K562 (cell line): ENCODE data around the gene NPR3. TPM values are rescaled to one million over a fixed set of nuclear protein-coding genes. Genes with fewer than 3 reads are reported as not detected.

Source experiments
- ATAC-seq: fragments of 200-7000 bp; cut with Tn5 transposase; 3 replicates; pipeline ENCODE4 v1.9.1; 2020; ENCODE audit warnings: moderate library complexity
- BruUV-seq: library from RNA; stranded (reverse); fragments of 400-500 nt; replicated peaks from 2 replicates; lab custom pipeline; 2021; lab: Mats Ljungman, UMichigan
- CTCF ChIA-PET: fragments of 300-600 bp; formaldehyde crosslinking; extraction: SDS; loops from one replicate; lab custom pipeline; 2021; ENCODE audit warnings: low intra/inter-chr PET ratio; lab: Yijun Ruan, JAX
- POLR2A ChIA-PET: fragments of 300-600, 350-650 bp; sonication (Branson Sonifier 250); formaldehyde crosslinking; extraction: SDS; loops from one replicate; lab custom pipeline; 2021; ENCODE audit warnings: antibody characterized with exemption, inconsistent platforms; lab: Yijun Ruan, JAX
- DNase-seq, 4 experiments: peaks; one replicate each; pipeline versions ENCODE4 v3.0.0 to v3.0.0-alpha.2; 2011 to 2018; ENCODE audit warnings: low spot score in 3 of 4, mixed read lengths in 3 of 4; ENCODE audit errors: extremely low read depth in 1 of 4
- FAIRE-seq: peaks from 2 replicates; lab custom pipeline; 2011; peaks lifted over from hg19 to GRCh38; lab: Jason Lieb, UNC
- H2AFZ ChIP-seq: 2 replicates; pipeline ENCODE4 v1.6.0; 2011; ENCODE audit warnings: low read depth, low read length, control low read depth, inconsistent platforms
- H3K27ac ChIP-seq: fragments of 200-600 bp; 3 replicates; pipeline ENCODE4 v1.8.0; 2011; ENCODE audit warnings: low read depth, mild to moderate bottlenecking, control low read depth, inconsistent platforms, low read length, moderate library complexity, mixed read lengths; ENCODE audit errors: extremely low read depth
- H3K27me3 ChIP-seq, 2 experiments: fragments of 300-600 bp in 1 of 2; 2 replicates in 1 of 2; 3 replicates in 1 of 2; pipeline versions ENCODE4 v1.6.0 to v1.8.0; 2011; ENCODE audit warnings: inconsistent platforms in 2 of 2, low read length in 2 of 2, mild to moderate bottlenecking in 1 of 2, mixed read lengths in 1 of 2, moderate library complexity in 1 of 2; ENCODE audit not compliant: control insufficient read depth in 2 of 2, insufficient read depth in 2 of 2
- H3K36me3 ChIP-seq: fragments of 300-600 bp; 3 replicates; pipeline ENCODE4 v1.8.0; 2011; ENCODE audit warnings: mild to moderate bottlenecking, low read length, inconsistent platforms; ENCODE audit not compliant: control insufficient read depth, insufficient read depth
- H3K4me1 ChIP-seq, 2 experiments: fragments of 200-600 bp in 1 of 2; replicated peaks in 1 of 2; 2 replicates in 1 of 2; 3 replicates in 1 of 2; pipeline versions ENCODE4 v1.5.1 to v1.8.0; 2011; ENCODE audit warnings: inconsistent platforms in 2 of 2, low read length in 2 of 2, mild to moderate bottlenecking in 1 of 2, mixed read lengths in 1 of 2, moderate library complexity in 1 of 2; ENCODE audit not compliant: control insufficient read depth in 2 of 2, insufficient read depth in 2 of 2
- H3K4me2 ChIP-seq: 2 replicates; pipeline ENCODE4 v1.6.1; 2011; ENCODE audit warnings: low read length, control low read depth, inconsistent platforms, mixed read lengths; ENCODE audit not compliant: insufficient read depth
- H3K4me3 ChIP-seq: fragments of 200-600 bp; sonication (generic), shearing (Covaris generic); 2 replicates; pipeline ENCODE4 v1.5.1; 2016; ENCODE audit warnings: control low read depth, inconsistent platforms
- H3K79me2 ChIP-seq: fragments of 200-600 bp; 3 replicates; pipeline ENCODE4 v1.8.0; 2011; ENCODE audit warnings: low read length, inconsistent platforms; ENCODE audit not compliant: control insufficient read depth, insufficient read depth
- H3K9ac ChIP-seq, 2 experiments: 2 replicates each; pipeline versions ENCODE4 v1.6.0 to v1.6.1; 2011; ENCODE audit warnings: low read depth in 2 of 2, low read length in 2 of 2, control low read depth in 1 of 2, inconsistent platforms in 1 of 2, mild to moderate bottlenecking in 1 of 2, mixed read lengths in 1 of 2; ENCODE audit not compliant: insufficient read depth in 1 of 2
- H3K9me1 ChIP-seq: one replicate; pipeline ENCODE4 v1.6.0; 2011; ENCODE audit warnings: inconsistent platforms, mild to moderate bottlenecking, low read length, moderate library complexity; ENCODE audit not compliant: control insufficient read depth, insufficient read depth
- H3K9me3 ChIP-seq: replicated peaks from 2 replicates; pipeline ENCODE4 v1.5.1; 2011; ENCODE audit warnings: low read depth, low read length, inconsistent platforms; ENCODE audit not compliant: control insufficient read depth, insufficient read depth
- H4K20me1 ChIP-seq: replicated peaks from 2 replicates; pipeline ENCODE4 v1.6.1; 2011; ENCODE audit warnings: low read length, inconsistent platforms, mixed read lengths; ENCODE audit not compliant: control insufficient read depth, insufficient read depth
- ATF1 ChIP-seq, 2 experiments: fragments of 450-650 bp in 1 of 2; IDR thresholded peaks; 2 replicates each; pipeline ENCODE4 v1.6.1; 2016; ENCODE audit warnings: missing compliant biosample characterization in 1 of 2, missing genetic modification characterization in 1 of 2
- BCL6 ChIP-seq: fragments of 250-450 bp; sonication (Bioruptor Pico); IDR thresholded peaks from 2 replicates; pipeline ENCODE4 v1.4.0; 2020
- BRD9 ChIP-seq: fragments of 450-650 bp; IDR thresholded peaks from 2 replicates; pipeline ENCODE4 v1.6.1; 2018; ENCODE audit warnings: low read depth; ENCODE audit not compliant: partially characterized antibody
- CBX5 ChIP-seq: IDR thresholded peaks from 2 replicates; pipeline ENCODE4 v1.6.1; 2014; ENCODE audit warnings: low read depth, borderline replicate concordance
- CBX8 ChIP-seq: fragments of 200-600 bp; sonication (generic); IDR thresholded peaks from 2 replicates; pipeline ENCODE4 v1.6.1; 2012; ENCODE audit warnings: borderline replicate concordance, mixed run types, low read depth, mild to moderate bottlenecking, moderate library complexity, mixed read lengths, low read length, control low read depth, inconsistent platforms; ENCODE audit not compliant: poor library complexity, severe bottlenecking; ENCODE audit errors: extremely low read depth
- DDX20 ChIP-seq: fragments of 450-650 bp; IDR thresholded peaks from 2 replicates; pipeline ENCODE4 v1.6.1; 2016; ENCODE audit warnings: missing genetic modification characterization, low read depth, mild to moderate bottlenecking, missing compliant biosample characterization, moderate library complexity
- KLF1 ChIP-seq: fragments of 450-650 bp; IDR thresholded peaks from 2 replicates; pipeline ENCODE4 v1.6.1; 2016; ENCODE audit warnings: missing genetic modification characterization, missing compliant biosample characterization
- KLF10 ChIP-seq: fragments of 250-450 bp; sonication (Bioruptor Pico); IDR thresholded peaks from 2 replicates; pipeline ENCODE4 v1.6.1; 2021; ENCODE audit warnings: matching md5 sums
- MITF ChIP-seq: IDR thresholded peaks from 2 replicates; pipeline ENCODE4 v1.6.1; 2014; ENCODE audit warnings: antibody characterized with exemption
- NFIC ChIP-seq: fragments of 450-650 bp; IDR thresholded peaks from 2 replicates; pipeline ENCODE4 v1.6.1; 2017; ENCODE audit warnings: mild to moderate bottlenecking, inconsistent platforms
- NFXL1 ChIP-seq: fragments of 450-650 bp; formaldehyde crosslinking; IDR thresholded peaks from 2 replicates; pipeline ENCODE4 v1.4.0; 2021; ENCODE audit warnings: mild to moderate bottlenecking
- NUFIP1 ChIP-seq: fragments of 450-650 bp; IDR thresholded peaks from 2 replicates; pipeline ENCODE4 v1.6.1; 2018; ENCODE audit not compliant: partially characterized antibody
- RBM25 ChIP-seq: fragments of 200-400 bp; formaldehyde crosslinking; IDR thresholded peaks from 2 replicates; pipeline ENCODE4 v1.6.1; 2018; ENCODE audit warnings: low read length, low read depth, moderate library complexity; ENCODE audit not compliant: severe bottlenecking
- TAF7 ChIP-seq: fragments of 450-650 bp; IDR thresholded peaks from 2 replicates; pipeline ENCODE4 v1.6.1; 2016; ENCODE audit warnings: missing genetic modification characterization, missing compliant biosample characterization
- TCF15 ChIP-seq: fragments of 250-450 bp; sonication (Bioruptor Pico); IDR thresholded peaks from 2 replicates; pipeline ENCODE4 v1.8.0; 2022; ENCODE audit warnings: moderate library complexity, mild to moderate bottlenecking, inconsistent platforms
- ZNF174 ChIP-seq: fragments of 250-450 bp; sonication (Bioruptor Pico); IDR thresholded peaks from 2 replicates; pipeline ENCODE4 v1.4.0; 2020; ENCODE audit warnings: mild to moderate bottlenecking
- ZNF24 ChIP-seq: fragments of 450-650 bp; IDR thresholded peaks from 2 replicates; pipeline ENCODE4 v1.6.1; 2016
- ZNF507 ChIP-seq: conservative IDR thresholded peaks from 2 replicates; pipeline ENCODE4 v1.6.1; 2017; ENCODE audit warnings: missing genetic modification characterization, missing compliant biosample characterization
- ZNF699 ChIP-seq: fragments of 250-450 bp; sonication (Bioruptor Pico); IDR thresholded peaks from 2 replicates; pipeline ENCODE4 v1.8.0; 2021; ENCODE audit warnings: mild to moderate bottlenecking, moderate library complexity; ENCODE audit not compliant: insufficient replicate concordance
- WGBS: fragments of 100-300 bp; shearing (Covaris generic); methylation state at CpG from one replicate; pipeline ENCODE4 v1.1.6; 2016; ENCODE audit warnings: low coverage, mixed read lengths; ENCODE audit not compliant: insufficient coverage; ENCODE audit errors: missing lambda C conversion rate; 5-methylcytosine and 5-hydroxymethylcytosine counted together
- in situ Hi-C: fragments of 300-500 bp; cut with MboI; formaldehyde crosslinking; loops from 4 replicates; pipeline ENCODE4 v1.15.0; 2018; ENCODE audit warnings: inconsistent platforms, mixed read lengths
- intact Hi-C: fragments of 100-400 bp; cut with micrococcal nuclease; formaldehyde crosslinking; loops from 2 replicates; pipeline ENCODE4 v1.14.2; 2022
- polyA plus RNA-seq, 8 experiments: library from polyadenylated mRNA; depleted of rRNA in 4 of 8; stranded (reverse) in 5 of 8; unstranded in 3 of 8; fragments of >200 nt; fragmentation: Nextera tagmentation in 2 of 8; fragmentation: Illumina TruSeq in 1 of 8; extraction: Ambion mirVana in 2 of 8; extraction: Trizol in 1 of 8; gene quantifications; 2 replicates each; pipeline versions ENCODE4 v1.2.1 to v1.2.3, GENCODE V29; 2011 to 2014; ENCODE audit warnings: inconsistent platforms in 1 of 8, missing spikeins in 1 of 8
- total RNA-seq, 7 experiments: library from RNA; depleted of rRNA in 6 of 7; stranded (reverse); fragments of >200 nt in 6 of 7; fragmentation: Illumina TruSeq in 2 of 7; extraction: Trizol in 2 of 7; gene quantifications; 2 replicates each; pipeline versions ENCODE4 v1.2.1 to v1.2.3, GENCODE V29; 2011 to 2021; ENCODE audit warnings: low replicate concordance in 1 of 7

NPR3 gene
- total and polyA plus RNA-seq, 9 of the 15 experiments (the other 6 are each of a cell fraction or from before 2014, with no cell fraction given) = 0.01 to 0.11 (median 0.04) TPM; not detected in 2

DNA sequence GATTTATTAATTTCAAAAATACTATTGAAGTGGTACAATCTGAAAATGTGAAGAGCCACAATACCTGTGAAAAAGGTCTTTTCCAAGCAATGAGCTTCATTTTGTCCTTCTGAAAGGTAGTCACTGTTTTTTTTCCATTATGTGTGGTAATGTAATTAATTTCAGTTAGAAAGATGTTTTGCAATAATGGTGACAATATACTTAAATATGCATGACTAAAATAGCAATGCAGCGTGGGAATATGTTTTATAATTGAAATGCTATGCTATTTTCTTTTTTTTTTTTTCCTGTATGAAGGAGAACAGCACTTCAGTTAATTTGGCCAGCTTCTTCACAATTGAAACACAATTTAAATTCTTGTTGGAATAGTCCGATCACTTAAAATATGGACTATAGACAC, 41.9 kb downstream of the NPR3 start:
- Histone ChIP-seq H3K79me2 (no peaks in the 10 kb centered on the region), H3K9me1 (no peaks in the 10 kb centered on the region), H3K9me3 (no peaks in the 10 kb centered on the region), H4K20me1 (no peaks in the 10 kb centered on the region), H3K27ac (no peak overlapping the region), H3K4me2 (no peak overlapping the region), H3K4me3 (no peak overlapping the region), H2AFZ (no peak overlapping the region), H3K9ac (no peak overlapping the region), H3K4me1 (no peaks in the 10 kb centered on the region)
- FAIRE-seq (no peak), ATAC-seq (no peak), DNase-seq (no peak)
- intact Hi-C loops (no loop called here), in situ Hi-C loops (no loop called here)
- BruUV-seq = no TSS peak
- TF ChIP-seq TCF15 (CRISPR knock-in tag) (no peak), CBX8 (no peak), KLF1 (no peak), BCL6 (CRISPR knock-in tag) (no peak), ZNF507 (tag) (no peak), KLF10 (CRISPR knock-in tag) (no peak)
- TF ChIP-seq, all 486 proteins: peak for 0
- Histone ChIP-seq H3K36me3 (no peaks in the 10 kb centered on the region), H3K27me3 (no peaks in the 10 kb centered on the region)
- ChIA-PET CTCF (no interaction called here), POLR2A (no interaction called here)
- 0% methylated on average over 2 of the region's 2 CpGs for WGBS

- ATAC-seq (no peak), FAIRE-seq (no peak), DNase-seq (no peak)
- no peaks in the 10 kb centered on the region for H3K36me3 ChIP-seq
- no peaks in the 10 kb centered on the region for H3K9me3 ChIP-seq
- BruUV-seq = no TSS peak
- CTCF ChIA-PET = no interaction called here
- no peaks in the 10 kb centered on the region for H3K27me3 ChIP-seq
- H3K9me1 ChIP-seq = no peaks in the 10 kb centered on the region
- H3K27ac ChIP-seq = no peak overlapping the region
- no peak overlapping the region for H3K4me2 ChIP-seq
- in situ Hi-C loops = no loop called here
- no peak overlapping the region for H3K9ac ChIP-seq
- H3K4me3 ChIP-seq = no peak overlapping the region
- intact Hi-C loops = no loop called here
- no peaks in the 10 kb centered on the region for H4K20me1 ChIP-seq
- no peak overlapping the region for H2AFZ ChIP-seq
- H3K79me2 ChIP-seq = no peaks in the 10 kb centered on the region
- H3K4me1 ChIP-seq = no peaks in the 10 kb centered on the region
- POLR2A ChIA-PET = no interaction called here
- TF ChIP-seq NFXL1 (CRISPR knock-in tag) (no peak), MITF (no peak), DDX20 (tag) (no peak), RBM25 (no peak), NUFIP1 (no peak), BRD9 (no peak), ZNF24 (no peak), NFIC (no peak), ATF1 (CRISPR knock-in tag; IDR thresholded peaks at IDR 0.05) (no peak), ATF1 (tag; IDR thresholded peaks at IDR 0.05) (no peak), ZNF174 (CRISPR knock-in tag) (no peak), TAF7 (no peak), CBX5 (no peak), ZNF699 (no peak)
Measured at GRCh38 chr5:32753765-32754164, 42.6 kb downstream of the NPR3 start.
